ENCODE measurements around the gene WDR33. TPM values are rescaled to one million over a fixed set of nuclear protein-coding genes. Genes with fewer than 3 reads are reported as not detected.

WDR33 gene
- total and polyA plus RNA-seq, 9 of the 15 experiments (the other 6 are each of a cell fraction or from before 2014, with no cell fraction given) = 24.2 to 57.4 (median 38.4) TPM

DNA sequence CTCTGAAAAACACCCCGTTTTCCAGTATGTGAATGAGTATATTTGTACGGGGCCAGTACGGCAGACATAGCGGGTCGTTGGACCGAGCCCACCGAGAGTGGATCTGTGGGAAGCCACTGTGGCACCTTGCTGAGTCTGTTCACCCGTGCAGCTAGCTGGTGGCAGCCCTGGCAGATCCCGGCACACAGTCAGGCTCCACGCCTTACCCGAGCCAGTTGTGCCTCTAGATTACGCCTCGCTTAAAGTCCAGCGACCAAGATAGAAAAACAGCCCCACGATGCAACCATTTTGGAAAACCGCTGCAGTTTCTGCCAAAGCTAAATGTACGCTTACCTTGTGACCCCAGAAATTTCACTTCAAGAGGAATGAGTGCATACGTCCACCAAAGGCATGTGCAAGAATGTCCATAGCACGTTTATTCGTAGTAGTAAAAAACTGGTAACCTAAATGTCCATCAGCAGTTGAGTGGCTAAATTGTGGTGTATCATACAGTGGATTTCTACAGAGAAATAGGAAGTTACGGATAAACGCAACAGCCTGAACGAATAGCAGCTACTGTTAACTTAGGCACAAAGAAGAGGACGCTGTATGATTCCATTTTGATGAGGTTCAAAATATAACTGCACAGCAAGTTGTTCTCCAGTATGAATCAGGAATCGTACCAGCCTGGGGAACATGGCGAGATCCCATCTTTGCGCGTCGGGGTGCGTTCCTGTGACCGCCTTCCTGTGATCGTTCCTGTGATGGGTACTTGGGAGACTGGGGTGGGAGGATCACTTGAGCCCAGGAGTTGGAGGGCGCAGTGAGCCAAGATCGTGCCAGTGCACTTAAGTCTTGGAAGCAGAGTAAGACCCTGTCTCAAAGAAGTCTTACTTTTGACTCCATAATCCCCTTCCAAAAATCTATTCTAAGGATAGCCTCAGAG is 688 bp upstream of the WDR33 start (continued):
- no peak for TF ChIP-seq REST (IDR thresholded peaks at IDR 0.05; ENCODE audit: borderline replicate concordance)
- no peak for TF ChIP-seq REST (CRISPR knock-in tag; IDR thresholded peaks at IDR 0.05; ENCODE audit: low read depth)
- TF ChIP-seq ZNF23 (CRISPR knock-in tag; IDR thresholded peaks at IDR 0.05) = no peak
- TF ChIP-seq NUFIP1 (IDR thresholded peaks at IDR 0.05; ENCODE audit: partially characterized antibody) = no peak
- TF ChIP-seq, protein P1, sequence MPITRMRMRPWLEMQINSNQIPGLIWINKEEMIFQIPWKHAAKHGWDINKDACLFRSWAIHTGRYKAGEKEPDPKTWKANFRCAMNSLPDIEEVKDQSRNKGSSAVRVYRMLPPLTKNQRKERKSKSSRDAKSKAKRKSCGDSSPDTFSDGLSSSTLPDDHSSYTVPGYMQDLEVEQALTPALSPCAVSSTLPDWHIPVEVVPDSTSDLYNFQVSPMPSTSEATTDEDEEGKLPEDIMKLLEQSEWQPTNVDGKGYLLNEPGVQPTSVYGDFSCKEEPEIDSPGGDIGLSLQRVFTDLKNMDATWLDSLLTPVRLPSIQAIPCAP (CRISPR knock-in tag; IDR thresholded peaks at IDR 0.05; ENCODE audit: borderline replicate concordance) = peak; percentile 86; the same call in 1 of the 2 replicates
- TF ChIP-seq SMAD1 (IDR thresholded peaks at IDR 0.05; ENCODE audit: low read depth, low read length, partially characterized antibody) = no peak
- TF ChIP-seq BCOR (IDR thresholded peaks at IDR 0.05) = no peak
- TF ChIP-seq, protein P2, sequence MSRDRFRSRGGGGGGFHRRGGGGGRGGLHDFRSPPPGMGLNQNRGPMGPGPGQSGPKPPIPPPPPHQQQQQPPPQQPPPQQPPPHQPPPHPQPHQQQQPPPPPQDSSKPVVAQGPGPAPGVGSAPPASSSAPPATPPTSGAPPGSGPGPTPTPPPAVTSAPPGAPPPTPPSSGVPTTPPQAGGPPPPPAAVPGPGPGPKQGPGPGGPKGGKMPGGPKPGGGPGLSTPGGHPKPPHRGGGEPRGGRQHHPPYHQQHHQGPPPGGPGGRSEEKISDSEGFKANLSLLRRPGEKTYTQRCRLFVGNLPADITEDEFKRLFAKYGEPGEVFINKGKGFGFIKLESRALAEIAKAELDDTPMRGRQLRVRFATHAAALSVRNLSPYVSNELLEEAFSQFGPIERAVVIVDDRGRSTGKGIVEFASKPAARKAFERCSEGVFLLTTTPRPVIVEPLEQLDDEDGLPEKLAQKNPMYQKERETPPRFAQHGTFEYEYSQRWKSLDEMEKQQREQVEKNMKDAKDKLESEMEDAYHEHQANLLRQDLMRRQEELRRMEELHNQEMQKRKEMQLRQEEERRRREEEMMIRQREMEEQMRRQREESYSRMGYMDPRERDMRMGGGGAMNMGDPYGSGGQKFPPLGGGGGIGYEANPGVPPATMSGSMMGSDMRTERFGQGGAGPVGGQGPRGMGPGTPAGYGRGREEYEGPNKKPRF (IDR thresholded peaks at IDR 0.05; ENCODE audit: low read depth, low read length) = no peak
- TF ChIP-seq, protein P3, sequence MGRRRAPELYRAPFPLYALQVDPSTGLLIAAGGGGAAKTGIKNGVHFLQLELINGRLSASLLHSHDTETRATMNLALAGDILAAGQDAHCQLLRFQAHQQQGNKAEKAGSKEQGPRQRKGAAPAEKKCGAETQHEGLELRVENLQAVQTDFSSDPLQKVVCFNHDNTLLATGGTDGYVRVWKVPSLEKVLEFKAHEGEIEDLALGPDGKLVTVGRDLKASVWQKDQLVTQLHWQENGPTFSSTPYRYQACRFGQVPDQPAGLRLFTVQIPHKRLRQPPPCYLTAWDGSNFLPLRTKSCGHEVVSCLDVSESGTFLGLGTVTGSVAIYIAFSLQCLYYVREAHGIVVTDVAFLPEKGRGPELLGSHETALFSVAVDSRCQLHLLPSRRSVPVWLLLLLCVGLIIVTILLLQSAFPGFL (CRISPR knock-in tag; IDR thresholded peaks at IDR 0.05) = 0 out of 2 replicates have a peak, but pooled peaks have one; percentile 12
- TF ChIP-seq FOSL1 (tag; conservative IDR thresholded peaks at IDR 0.05) = no peak
- no peak for TF ChIP-seq ZNF197 (CRISPR knock-in tag; IDR thresholded peaks at IDR 0.05; ENCODE audit: low read depth)
- TF ChIP-seq ILF3 (IDR thresholded peaks at IDR 0.05; ENCODE audit: borderline replicate concordance) = no peak
- TF ChIP-seq ZNF668 (CRISPR knock-in tag; IDR thresholded peaks at IDR 0.05) = no peak
